ENCODE results near the gene OR11A1. TPM values are rescaled to one million over a fixed set of nuclear protein-coding genes. Genes with fewer than 3 reads are reported as not detected.
A peak's percentile ranks its signal among the peaks of the same experiment; 100 is the strongest.

The OR11A1 gene
- polyA plus RNA-seq, 1 of the 3 experiments (the other 2 are of a cell fraction), result not detected

- H3K4me3 ChIP-seq (ENCODE audit: low read depth in 2 of 2, low read length in 1 of 2), result no peak overlapping the region
- 3% methylated on average over 3 of the region's 3 CpGs for WGBS (ENCODE audit: low lambda C conversion rate)
- no peaks in the 10 kb centered on the region for H3K4me1 ChIP-seq (ENCODE audit: control insufficient read depth in 1 of 2, insufficient read depth in 2 of 2, low read depth in 1 of 2, low read length in 1 of 2)
- no peaks in the 10 kb centered on the region for H3K9me3 ChIP-seq
- H3K27ac ChIP-seq (ENCODE audit: low read depth in 2 of 2, low read length in 1 of 2), result no peak overlapping the region
- H2AFZ ChIP-seq (ENCODE audit: low read depth), result no peak overlapping the region
- H3K9ac ChIP-seq, result no peak overlapping the region
- no peak for TF ChIP-seq IRF3 (IDR thresholded peaks at IDR 0.05; ENCODE audit: low read depth, low read length)
- TF ChIP-seq YY1 (IDR thresholded peaks at IDR 0.05; ENCODE audit: low read depth), result no peak
- TF ChIP-seq TEAD4 (IDR thresholded peaks at IDR 0.05; ENCODE audit: borderline replicate concordance, insufficient read depth), result no peak
- TF ChIP-seq RAD21 (IDR thresholded peaks at IDR 0.05; ENCODE audit: low read length), result no peak
- TF ChIP-seq ZBTB33 (IDR thresholded peaks at IDR 0.05; ENCODE audit: borderline replicate concordance, low read depth), result no peak
- TF ChIP-seq REST (IDR thresholded peaks at IDR 0.05; ENCODE audit: low read depth, low read length), result no peak
- TF ChIP-seq GABPA (IDR thresholded peaks at IDR 0.05; ENCODE audit: low read depth), result no peak
- TF ChIP-seq CHD2 (IDR thresholded peaks at IDR 0.05; ENCODE audit: low read length, partially characterized antibody), result no peak
- H4K20me1 ChIP-seq (ENCODE audit: insufficient read depth), result no peaks in the 10 kb centered on the region
- ChIA-PET POLR2A (no interaction called here), CTCF (no interaction called here)
- no peaks in the 10 kb centered on the region for H3F3A ChIP-seq (replicated peaks; ENCODE audit: insufficient read depth)
- H3K79me2 ChIP-seq (ENCODE audit: insufficient read depth), result no peaks in the 10 kb centered on the region
- peaks cover 6% of the 10 kb centered on the region for H3K27me3 ChIP-seq (ENCODE audit: insufficient read depth)
- no peak for DNase-seq
- H3K4me2 ChIP-seq, result no peak overlapping the region
- H3K36me3 ChIP-seq (replicated peaks in 1 of 2; ENCODE audit: control insufficient read depth in 1 of 2, insufficient read depth in 2 of 2, low read length in 1 of 2), result no peaks in the 10 kb centered on the region
- H3K9me2 ChIP-seq, result no peaks in the 10 kb centered on the region
Observed at GRCh38 chr6:29419516-29419915, 37.4 kb downstream of the OR11A1 start.

- POLR2A ChIA-PET, result no interaction called here
- no peaks in the 10 kb centered on the region for H3K79me2 ChIP-seq (ENCODE audit: insufficient read depth)
- CTCF ChIA-PET, result no interaction called here
- no peak for TF ChIP-seq SMC3 (IDR thresholded peaks at IDR 0.05; ENCODE audit: low read depth, low read length)
- TF ChIP-seq SIN3A (IDR thresholded peaks at IDR 0.05; ENCODE audit: borderline replicate concordance, low read depth, low read length), result no peak
- TF ChIP-seq YY1 (IDR thresholded peaks at IDR 0.05; ENCODE audit: low read depth), result no peak
- peak; percentile 24; the same call in 1 of the 2 replicates for TF ChIP-seq CTCF (IDR thresholded peaks at IDR 0.05)
- H3K9me3 ChIP-seq, result no peaks in the 10 kb centered on the region
- no peaks in the 10 kb centered on the region for H3K4me1 ChIP-seq (ENCODE audit: control insufficient read depth in 1 of 2, insufficient read depth in 2 of 2, low read depth in 1 of 2, low read length in 1 of 2)
- H3K4me2 ChIP-seq, result no peak within 1 kb of the TSS
- no peaks in the 10 kb centered on the region for H3K27me3 ChIP-seq (ENCODE audit: insufficient read depth)
- no peak within 1 kb of the TSS for H3K9ac ChIP-seq
- no peaks in the 10 kb centered on the region for H3K36me3 ChIP-seq (replicated peaks in 1 of 2; ENCODE audit: control insufficient read depth in 1 of 2, insufficient read depth in 2 of 2, low read length in 1 of 2)
- H3F3A ChIP-seq (replicated peaks; ENCODE audit: insufficient read depth), result no peaks in the 10 kb centered on the region
- no peak within 1 kb of the TSS for H2AFZ ChIP-seq (ENCODE audit: low read depth)
- H3K27ac ChIP-seq (ENCODE audit: low read depth in 2 of 2, low read length in 1 of 2), result no peak within 1 kb of the TSS
- no peaks in the 10 kb centered on the region for H3K9me2 ChIP-seq
- DNase-seq, result no peak
- no peak within 1 kb of the TSS for H3K4me3 ChIP-seq (ENCODE audit: low read depth in 2 of 2, low read length in 1 of 2)
- no peaks in the 10 kb centered on the region for H4K20me1 ChIP-seq (ENCODE audit: insufficient read depth)
Observed at GRCh38 chr6:29414588-29414987, 42.3 kb downstream of the OR11A1 start, which contains the start of gene OR12D1. Gene OR12D1, plus strand, starts transcription at chr6:29414928.

Measured in SK-N-SH (cell line).